A172 (cell line): Measurements from ENCODE around the gene VOPP1. TPM values are rescaled to one million over a fixed set of nuclear protein-coding genes. Genes with fewer than 3 reads are reported as not detected.
"Not testable (repeated sequence)": the region's sequence is repeated elsewhere in the genome, so short reads cannot be mapped to it uniquely, and the experiment has no call there.

Experiments
- DNase-seq: peaks from one replicate; pipeline ENCODE4 v3.0.0-alpha.2; 2015; ENCODE audit warnings: low spot score
- total RNA-seq: library from RNA; depleted of rRNA; stranded (reverse); fragments of >200 nt; shearing (Covaris generic); gene quantifications from 2 replicates; pipeline ENCODE4 v1.2.3, GENCODE V29; 2014

The VOPP1 gene
- total RNA-seq, 1 experiment from 2014 or later, result 112 TPM

GRCh38 chr7:55488216-55488615, 84.1 kb downstream of the VOPP1 start:
- no peak for DNase-seq

GRCh38 chr7:55486991-55487390, 85.3 kb downstream of the VOPP1 start:
- DNase-seq, result no peak

GRCh38 chr7:55486192-55486590, 86.1 kb downstream of the VOPP1 start:
- no peak for DNase-seq

- no peak for DNase-seq
These were observed 86.7 kb downstream of the VOPP1 start for GRCh38 chr7:55485501-55486191.

GRCh38 chr7:55484834-55485233, 87.5 kb downstream of the VOPP1 start:
- no peak for DNase-seq

GRCh38 chr7:55484241-55484640, 88.1 kb downstream of the VOPP1 start:
- no peak for DNase-seq

GRCh38 chr7:55483046-55483445, 89.3 kb downstream of the VOPP1 start:
- DNase-seq, result no peak

GRCh38 chr7:55481155-55481554, 91.1 kb downstream of the VOPP1 start:
- no peak for DNase-seq

- no peak for DNase-seq
These were observed 93.6 kb downstream of the VOPP1 start for GRCh38 chr7:55478700-55479099.

- peak; percentile 86 for DNase-seq
These were observed 94.4 kb downstream of the VOPP1 start for GRCh38 chr7:55477781-55478374.

GRCh38 chr7:55476852-55477780, 95.2 kb downstream of the VOPP1 start:
- no peak for DNase-seq

GRCh38 chr7:55475855-55476803, 96.2 kb downstream of the VOPP1 start:
- DNase-seq, result peak; percentile 8

- no peak for DNase-seq
These were observed 97.1 kb downstream of the VOPP1 start for GRCh38 chr7:55474944-55475854.

- no peak for DNase-seq
These were observed 98.4 kb downstream of the VOPP1 start for GRCh38 chr7:55473932-55474331.

GRCh38 chr7:55472928-55473725, 99.2 kb downstream of the VOPP1 start:
- DNase-seq, result no peak

GRCh38 chr7:55472406-55472805, 99.9 kb downstream of the VOPP1 start:
- not testable (repeated sequence) for DNase-seq

- not testable (repeated sequence) for DNase-seq
These were observed 100.7 kb downstream of the VOPP1 start for GRCh38 chr7:55471594-55471993.

- DNase-seq, result no peak
These were observed 102.0 kb downstream of the VOPP1 start for GRCh38 chr7:55470261-55470660.

GRCh38 chr7:55469721-55470120, 102.6 kb downstream of the VOPP1 start:
- no peak for DNase-seq
